ENCODE data around the gene ACD. TPM values are rescaled to one million over a fixed set of nuclear protein-coding genes. Genes with fewer than 3 reads are reported as not detected.

The ACD gene
- total and polyA plus RNA-seq, 2 of the 4 experiments (the other 2 are of a cell fraction) = 15.6 to 31.1 TPM

DNA sequence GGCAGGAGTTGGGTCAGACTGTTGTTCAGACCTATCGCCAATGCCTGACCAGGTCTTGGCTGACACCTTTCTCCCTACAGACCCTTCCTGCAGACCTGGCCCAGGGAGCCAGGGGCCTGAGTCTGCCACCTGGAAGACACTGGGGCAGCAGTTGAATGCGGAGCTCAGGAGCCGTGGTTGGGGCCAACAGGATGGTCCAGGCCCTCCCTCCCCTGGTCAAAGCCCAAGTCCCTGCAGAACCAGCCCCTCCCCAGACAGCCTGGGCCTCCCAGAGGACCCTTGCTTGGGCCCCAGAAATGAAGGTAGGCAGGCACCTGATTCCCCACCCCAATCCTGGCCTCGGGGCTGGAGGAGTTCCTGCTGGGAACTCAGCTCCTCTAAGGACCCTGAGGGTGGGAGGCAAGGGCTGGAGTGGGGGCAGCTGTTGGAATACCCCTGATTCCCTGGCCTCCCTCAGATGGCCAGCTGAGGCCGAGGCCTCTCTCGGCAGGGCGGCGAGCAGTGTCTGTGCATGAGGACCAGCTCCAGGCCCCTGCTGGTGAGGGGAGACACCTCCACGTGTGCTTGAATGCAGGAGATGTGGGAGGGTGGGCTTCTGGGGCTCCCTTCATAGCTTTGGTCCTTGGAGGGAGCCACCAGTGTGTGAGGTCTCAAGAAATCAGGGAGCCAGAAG, 3.6 kb downstream of the ACD start:
- Histone ChIP-seq H3K79me1 (ENCODE audit: low read depth in 1 of 2, low read length in 2 of 2) (peaks cover 6 to 20% of the 10 kb centered on the region in 2 experiments; a peak in 3 of 4 replicates), H3K27me3 (ENCODE audit: control insufficient read depth, insufficient read depth, low read length) (peaks cover 11% of the 10 kb centered on the region), H2BK15ac (ENCODE audit: low read depth, low read length) (no peak overlapping the region), H3K4me2 (ENCODE audit: low read depth, low read length) (no peak overlapping the region), H3K27ac (ENCODE audit: insufficient read depth, low read length) (no peak overlapping the region), H4K5ac (ENCODE audit: low read depth, low read length) (no peak overlapping the region), H3K9me1 (ENCODE audit: insufficient read depth, low read length) (peaks cover 7% of the 10 kb centered on the region), H2AK9ac (replicated peaks; ENCODE audit: low read depth, low read length, poor library complexity) (no peak overlapping the region), H2BK20ac (ENCODE audit: low read depth, low read length) (no peak overlapping the region), H2BK120ac (ENCODE audit: low read depth, low read length) (no peak overlapping the region), H3K4ac (ENCODE audit: low read depth, low read length) (no peak overlapping the region), H2AFZ (replicated peaks; ENCODE audit: low read length, poor library complexity) (no peak overlapping the region), H3K4me1 (ENCODE audit: control insufficient read depth, insufficient read depth, low read length) (peaks cover 9% of the 10 kb centered on the region; the same call in 1 of the 2 replicates), H3K23ac (ENCODE audit: low read depth, low read length) (no peak overlapping the region), H3K9me3 (ENCODE audit: control insufficient read depth, insufficient read depth, low read length) (no peaks in the 10 kb centered on the region), H3K14ac (replicated peaks; ENCODE audit: low read depth, low read length) (no peak overlapping the region), H3K18ac (ENCODE audit: low read depth, low read length) (no peak overlapping the region), H3K4me3 (ENCODE audit: insufficient read depth, low read depth, low read length) (no peak overlapping the region), H3K56ac (ENCODE audit: extremely low read depth, insufficient read depth, low read length) (no peak overlapping the region), H3K9ac (ENCODE audit: low read depth, low read length) (no peak overlapping the region), H4K8ac (ENCODE audit: low read depth in 2 of 2, low read length in 2 of 2) (no peak overlapping the region), H4K91ac (ENCODE audit: insufficient read depth, low read depth, low read length) (no peak overlapping the region), H2BK5ac (ENCODE audit: low read depth, low read length, poor library complexity, severe bottlenecking) (no peak overlapping the region), H3K36me3 (ENCODE audit: control insufficient read depth, insufficient read depth, low read length) (0 out of 2 replicates have a peak, but pooled peaks cover 1% of the 10 kb centered on the region), H4K20me1 (ENCODE audit: insufficient read depth, low read length) (peaks cover 14% of the 10 kb centered on the region), H2AK5ac (ENCODE audit: low read depth, low read length) (no peak overlapping the region)
- no peak for DNase-seq
- no peak for TF ChIP-seq RAD21 (IDR thresholded peaks at IDR 0.05; ENCODE audit: low read length)
- TF ChIP-seq, protein P1, sequence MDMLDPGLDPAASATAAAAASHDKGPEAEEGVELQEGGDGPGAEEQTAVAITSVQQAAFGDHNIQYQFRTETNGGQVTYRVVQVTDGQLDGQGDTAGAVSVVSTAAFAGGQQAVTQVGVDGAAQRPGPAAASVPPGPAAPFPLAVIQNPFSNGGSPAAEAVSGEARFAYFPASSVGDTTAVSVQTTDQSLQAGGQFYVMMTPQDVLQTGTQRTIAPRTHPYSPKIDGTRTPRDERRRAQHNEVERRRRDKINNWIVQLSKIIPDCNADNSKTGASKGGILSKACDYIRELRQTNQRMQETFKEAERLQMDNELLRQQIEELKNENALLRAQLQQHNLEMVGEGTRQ (IDR thresholded peaks at IDR 0.05; ENCODE audit: low read depth, low read length) = no peak
- TF ChIP-seq, protein P2, sequence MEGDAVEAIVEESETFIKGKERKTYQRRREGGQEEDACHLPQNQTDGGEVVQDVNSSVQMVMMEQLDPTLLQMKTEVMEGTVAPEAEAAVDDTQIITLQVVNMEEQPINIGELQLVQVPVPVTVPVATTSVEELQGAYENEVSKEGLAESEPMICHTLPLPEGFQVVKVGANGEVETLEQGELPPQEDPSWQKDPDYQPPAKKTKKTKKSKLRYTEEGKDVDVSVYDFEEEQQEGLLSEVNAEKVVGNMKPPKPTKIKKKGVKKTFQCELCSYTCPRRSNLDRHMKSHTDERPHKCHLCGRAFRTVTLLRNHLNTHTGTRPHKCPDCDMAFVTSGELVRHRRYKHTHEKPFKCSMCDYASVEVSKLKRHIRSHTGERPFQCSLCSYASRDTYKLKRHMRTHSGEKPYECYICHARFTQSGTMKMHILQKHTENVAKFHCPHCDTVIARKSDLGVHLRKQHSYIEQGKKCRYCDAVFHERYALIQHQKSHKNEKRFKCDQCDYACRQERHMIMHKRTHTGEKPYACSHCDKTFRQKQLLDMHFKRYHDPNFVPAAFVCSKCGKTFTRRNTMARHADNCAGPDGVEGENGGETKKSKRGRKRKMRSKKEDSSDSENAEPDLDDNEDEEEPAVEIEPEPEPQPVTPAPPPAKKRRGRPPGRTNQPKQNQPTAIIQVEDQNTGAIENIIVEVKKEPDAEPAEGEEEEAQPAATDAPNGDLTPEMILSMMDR (conservative IDR thresholded peaks at IDR 0.05; ENCODE audit: low read depth, low read length) = no peak
- no peak for TF ChIP-seq NFE2L2 (IDR thresholded peaks at IDR 0.05; ENCODE audit: low read depth, low read length)
- TF ChIP-seq MXI1 (IDR thresholded peaks at IDR 0.05; ENCODE audit: borderline replicate concordance, low read depth, low read length) = no peak
- no peak for TF ChIP-seq RCOR1 (IDR thresholded peaks at IDR 0.05; ENCODE audit: insufficient replicate concordance, low read length)
- TF ChIP-seq MAZ (IDR thresholded peaks at IDR 0.05; ENCODE audit: borderline replicate concordance, low read depth, low read length) = no peak
- TF ChIP-seq MAFK (IDR thresholded peaks at IDR 0.05; ENCODE audit: low read depth, low read length) = no peak
- TF ChIP-seq SMC3 (IDR thresholded peaks at IDR 0.05; ENCODE audit: low read depth, low read length) = no peak
- TF ChIP-seq FOS (IDR thresholded peaks at IDR 0.05; ENCODE audit: low read depth, low read length) = no peak
- no peak for TF ChIP-seq POLR2A (IDR thresholded peaks at IDR 0.05; ENCODE audit: low read depth, low read length)
- TF ChIP-seq, protein P3, sequence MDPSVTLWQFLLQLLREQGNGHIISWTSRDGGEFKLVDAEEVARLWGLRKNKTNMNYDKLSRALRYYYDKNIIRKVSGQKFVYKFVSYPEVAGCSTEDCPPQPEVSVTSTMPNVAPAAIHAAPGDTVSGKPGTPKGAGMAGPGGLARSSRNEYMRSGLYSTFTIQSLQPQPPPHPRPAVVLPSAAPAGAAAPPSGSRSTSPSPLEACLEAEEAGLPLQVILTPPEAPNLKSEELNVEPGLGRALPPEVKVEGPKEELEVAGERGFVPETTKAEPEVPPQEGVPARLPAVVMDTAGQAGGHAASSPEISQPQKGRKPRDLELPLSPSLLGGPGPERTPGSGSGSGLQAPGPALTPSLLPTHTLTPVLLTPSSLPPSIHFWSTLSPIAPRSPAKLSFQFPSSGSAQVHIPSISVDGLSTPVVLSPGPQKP (IDR thresholded peaks at IDR 0.05; ENCODE audit: borderline replicate concordance, low read depth, low read length) = no peak
- BruUV-seq (replicated peaks) = no TSS peak
- POLR2A ChIA-PET (ENCODE audit: unreplicated experiment) = no interaction called here
- dilution Hi-C loops (cut with HindIII; ENCODE audit: low sequenced_read_pairs, unreplicated experiment) = no loop called here
- intact Hi-C loops (cut with micrococcal nuclease) = no loop called here
- CTCF ChIA-PET = interaction anchor here (1.1 kb wide), 1 partner anchor 11 kb away, joined by 4 read pairs; the partner anchor contains the start of gene CARMIL2
- in situ Hi-C loops (cut with MboI; ENCODE audit: low sequenced_read_pairs) = no loop called here
- WGBS, 2 experiments (ENCODE audit: extremely low coverage in 2 of 2, insufficient read length in 1 of 2) = no CpG with 5 or more reads among the region's 9 CpGs
- no peak for ATAC-seq (ENCODE audit: low read depth)

Data from IMR-90 (cell line).